Type B pancreatic cell (in vitro differentiated cells): ENCODE measurements around the gene ARMC2. TPM values are rescaled to one million over a fixed set of nuclear protein-coding genes. Genes with fewer than 3 reads are reported as not detected.
"Not testable (repeated sequence)": the region's sequence is repeated elsewhere in the genome, so short reads cannot be mapped to it uniquely, and the experiment has no call there.

Experiments
- DNase-seq: peaks from one replicate; pipeline ENCODE4 v3.0.0; 2021; ENCODE audit warnings: mixed read lengths; ENCODE audit not compliant: unreplicated experiment; ENCODE audit errors: extremely low spot score
- H3K27ac Mint-ChIP-seq: 2 replicates; pipeline ENCODE4 v1.8.0; 2021; ENCODE audit warnings: mild to moderate bottlenecking, mixed read lengths
- H3K27me3 Mint-ChIP-seq: 2 replicates; pipeline ENCODE4 v1.8.0; 2021; ENCODE audit warnings: mixed read lengths
- H3K36me3 Mint-ChIP-seq: 2 replicates; pipeline ENCODE4 v1.8.0; 2021; ENCODE audit warnings: mixed read lengths
- H3K4me1 Mint-ChIP-seq: one replicate; pipeline ENCODE4 v1.8.0; 2021; ENCODE audit warnings: mixed read lengths; ENCODE audit not compliant: unreplicated experiment
- H3K4me3 Mint-ChIP-seq: 2 replicates; pipeline ENCODE4 v1.8.0; 2021; ENCODE audit warnings: mild to moderate bottlenecking, mixed read lengths
- H3K9me3 Mint-ChIP-seq: 2 replicates; pipeline ENCODE4 v1.8.0; 2021; ENCODE audit warnings: mixed read lengths
- CTCF ChIP-seq: fragments of 200-600 bp; sonication (generic); conservative IDR thresholded peaks from 2 replicates; pipeline ENCODE4 v1.5.0; 2021; ENCODE audit warnings: antibody characterized with exemption, mild to moderate bottlenecking
- total RNA-seq: library from RNA; stranded (reverse); gene quantifications from 2 replicates; pipeline ENCODE4 v1.2.1, GENCODE V29; 2021; ENCODE audit warnings: low replicate concordance

Gene ARMC2
- total RNA-seq, 1 donor from 2014 or later = 15.5 TPM

GRCh38 chr6:108850669-108851465 lies 2.6 kb downstream of the ARMC2 start:
- Mint-ChIP-seq H3K4me3 (peak overlapping the region; percentile 16), H3K36me3 (peaks cover 15% of the 10 kb centered on the region), H3K9me3 (no peaks in the 10 kb centered on the region), H3K27me3 (no peaks in the 10 kb centered on the region), H3K4me1 (peaks cover 9% of the 10 kb centered on the region), H3K27ac (no peak overlapping the region)
- no peak for TF ChIP-seq CTCF
- DNase-seq = no peak

- peaks cover 24% of the 10 kb centered on the region for H3K36me3 Mint-ChIP-seq
- no peak overlapping the region for H3K27ac Mint-ChIP-seq
- no peaks in the 10 kb centered on the region for H3K27me3 Mint-ChIP-seq
- no peak overlapping the region for H3K4me3 Mint-ChIP-seq
- no peaks in the 10 kb centered on the region for H3K9me3 Mint-ChIP-seq
- H3K4me1 Mint-ChIP-seq = peaks cover 9% of the 10 kb centered on the region
- TF ChIP-seq CTCF = no peak
- no peak for DNase-seq
Observed at GRCh38 chr6:108851756-108852155, 3.5 kb downstream of the ARMC2 start.

- Mint-ChIP-seq H3K9me3 (no peaks in the 10 kb centered on the region), H3K27me3 (no peaks in the 10 kb centered on the region), H3K36me3 (peaks cover 35% of the 10 kb centered on the region), H3K4me1 (peaks cover 4% of the 10 kb centered on the region), H3K27ac (no peak overlapping the region), H3K4me3 (no peak overlapping the region)
- TF ChIP-seq CTCF = no peak
- no peak for DNase-seq
Observed at GRCh38 chr6:108853077-108853476, 4.9 kb downstream of the ARMC2 start.

GRCh38 chr6:108862479-108863191 lies 14.4 kb downstream of the ARMC2 start:
- H3K4me3 Mint-ChIP-seq = no peak overlapping the region
- no peaks in the 10 kb centered on the region for H3K9me3 Mint-ChIP-seq
- H3K27me3 Mint-ChIP-seq = no peaks in the 10 kb centered on the region
- TF ChIP-seq CTCF = no peak
- peaks cover 34% of the 10 kb centered on the region for H3K36me3 Mint-ChIP-seq
- H3K27ac Mint-ChIP-seq = no peak overlapping the region
- H3K4me1 Mint-ChIP-seq = peaks cover 4% of the 10 kb centered on the region
- no peak for DNase-seq

GRCh38 chr6:108865751-108866286 lies 17.6 kb downstream of the ARMC2 start:
- not testable (repeated sequence) for DNase-seq, H3K27me3 Mint-ChIP-seq, H3K9me3 Mint-ChIP-seq, H3K4me3 Mint-ChIP-seq, H3K27ac Mint-ChIP-seq
- peaks cover 20% of the 10 kb centered on the region for H3K36me3 Mint-ChIP-seq
- H3K4me1 Mint-ChIP-seq = peaks cover 15% of the 10 kb centered on the region

GRCh38 chr6:108866798-108867197 lies 18.6 kb downstream of the ARMC2 start:
- TF ChIP-seq CTCF = no peak
- Mint-ChIP-seq H3K36me3 (peaks cover 15% of the 10 kb centered on the region), H3K27ac (no peak overlapping the region), H3K9me3 (no peaks in the 10 kb centered on the region), H3K4me1 (peaks cover 22% of the 10 kb centered on the region), H3K4me3 (no peak overlapping the region), H3K27me3 (no peaks in the 10 kb centered on the region)
- no peak for DNase-seq
